OCI-LY7 (cell line): ENCODE measurements around the gene PRAME. TPM values are rescaled to one million over a fixed set of nuclear protein-coding genes. Genes with fewer than 3 reads are reported as not detected.

Experiments
- BruUV-seq: library from RNA; stranded (reverse); fragments of 400-500 nt; replicated peaks from 2 replicates; lab custom pipeline; 2021; lab: Mats Ljungman, UMichigan
- CTCF ChIA-PET: fragments of 300-600 bp; sonication (Branson Sonifier 250); formaldehyde crosslinking; loops from one replicate; lab custom pipeline; 2022; ENCODE audit warnings: antibody characterized with exemption; ENCODE audit not compliant: unreplicated experiment; lab: Charles Lee
- POLR2A ChIA-PET: fragments of 300-600 bp; sonication (Branson Sonifier 250); formaldehyde crosslinking; loops from one replicate; lab custom pipeline; 2022; ENCODE audit warnings: antibody characterized with exemption; lab: Charles Lee
- DNase-seq: peaks from one replicate; pipeline ENCODE4 v3.0.0-alpha.2; 2015; ENCODE audit warnings: low spot score
- H2AFZ ChIP-seq: fragments of 200-600 bp; sonication (generic), shearing (Covaris generic); 2 replicates; pipeline ENCODE4 v1.6.1; 2014; ENCODE audit warnings: mild to moderate bottlenecking, antibody characterized with exemption, low read length, moderate library complexity
- H3K27ac ChIP-seq: fragments of 200-600 bp; sonication (generic); 2 replicates; pipeline ENCODE4 v1.5.1; 2014; ENCODE audit warnings: mixed run types, low read depth, mild to moderate bottlenecking, moderate library complexity, low read length, inconsistent platforms; ENCODE audit not compliant: poor library complexity, severe bottlenecking
- H3K36me3 ChIP-seq: fragments of 200-600 bp; sonication (generic); 2 replicates; pipeline ENCODE4 v1.6.1; 2014; ENCODE audit warnings: mild to moderate bottlenecking, antibody characterized with exemption, low read length, moderate library complexity, mixed read lengths; ENCODE audit not compliant: insufficient read depth
- H3K4me1 ChIP-seq: fragments of 200-600 bp; sonication (generic); 2 replicates; pipeline ENCODE4 v1.5.1; 2014; ENCODE audit warnings: mild to moderate bottlenecking, low read length; ENCODE audit not compliant: insufficient read depth, poor library complexity, severe bottlenecking
- H3K4me2 ChIP-seq: fragments of 200-600 bp; sonication (generic); 2 replicates; pipeline ENCODE4 v1.6.1; 2014; ENCODE audit warnings: mild to moderate bottlenecking, low read length
- H3K4me3 ChIP-seq: fragments of 200-600 bp; sonication (generic); 2 replicates; pipeline ENCODE4 v1.5.1; 2014; ENCODE audit warnings: mild to moderate bottlenecking, low read depth, low read length; ENCODE audit not compliant: poor library complexity, severe bottlenecking
- H3K79me2 ChIP-seq: fragments of 200-600 bp; sonication (generic); 2 replicates; pipeline ENCODE4 v1.6.1; 2016; ENCODE audit warnings: low read depth, mild to moderate bottlenecking, low read length, moderate library complexity, mixed read lengths; ENCODE audit not compliant: insufficient read depth
- H3K9me2 ChIP-seq: fragments of 200-600 bp; sonication (generic); 2 replicates; pipeline ENCODE4 v1.6.1; 2016; ENCODE audit warnings: mild to moderate bottlenecking, low read length, mixed read lengths; ENCODE audit not compliant: insufficient read depth
- H3K9me3 ChIP-seq: fragments of 200-600 bp; sonication (generic); 2 replicates; pipeline ENCODE4 v1.6.1; 2014; ENCODE audit warnings: mild to moderate bottlenecking, mixed run types, low read length, mixed read lengths
- H4K20me1 ChIP-seq: fragments of 200-600 bp; sonication (generic); 2 replicates; pipeline ENCODE4 v1.6.1; 2014; ENCODE audit warnings: mild to moderate bottlenecking, antibody characterized with exemption, low read length, moderate library complexity, mixed read lengths; ENCODE audit not compliant: insufficient read depth
- EZH2phosphoT487 ChIP-seq: fragments of 200-600 bp; sonication (generic); IDR thresholded peaks from 2 replicates; pipeline ENCODE4 v1.6.1; 2018; ENCODE audit warnings: low read depth, borderline replicate concordance, mild to moderate bottlenecking, mixed run types, antibody characterized with exemption, low read length, moderate library complexity, mixed read lengths
- intact Hi-C: fragments of 100-400 bp; cut with micrococcal nuclease; formaldehyde crosslinking; loops from one replicate; pipeline ENCODE4 v1.10.0; 2022; ENCODE audit not compliant: unreplicated experiment
- total RNA-seq, 2 experiments: library from RNA; depleted of rRNA in 1 of 2; stranded (reverse); fragments of >200 nt in 1 of 2; shearing (Covaris generic) in 1 of 2; gene quantifications; 2 replicates each; pipeline ENCODE4 v1.2.3, GENCODE V29; 2014 to 2022
- TF ChIP-seq, protein P1 (sequence below): fragments of 200-600 bp; sonication (generic); conservative IDR thresholded peaks from 2 replicates; pipeline ENCODE4 v1.5.1; 2014; ENCODE audit warnings: mild to moderate bottlenecking, antibody characterized with exemption, low read length, moderate library complexity, mixed read lengths

Gene PRAME
- total RNA-seq, 2 experiments from 2014 or later = 0.28 TPM; not detected in 1

DNA sequence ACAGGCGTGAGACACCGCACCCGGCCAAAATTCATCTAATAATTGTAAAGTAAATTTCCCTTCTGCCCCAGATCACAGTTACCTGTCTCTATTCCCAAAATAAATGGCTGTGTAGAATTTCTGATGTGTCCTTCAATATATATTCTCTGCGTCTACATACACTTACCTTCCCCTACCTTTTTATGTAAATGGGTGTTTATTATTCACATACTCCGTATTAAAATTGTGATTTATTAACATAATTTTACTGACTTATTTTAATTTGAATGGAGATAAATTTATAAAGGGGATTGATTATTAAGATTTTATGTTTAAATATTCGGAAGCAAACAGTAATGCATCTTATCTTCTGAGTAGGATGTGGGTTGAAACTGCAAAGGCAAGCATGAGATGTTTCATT is 22.6 kb downstream of the PRAME start:
- H3K4me3 ChIP-seq = no peak overlapping the region
- ChIA-PET POLR2A (no interaction called here), CTCF (no interaction called here)
- H3K4me1 ChIP-seq = no peaks in the 10 kb centered on the region
- H3K79me2 ChIP-seq = no peaks in the 10 kb centered on the region
- no peak overlapping the region for H3K27ac ChIP-seq
- H3K4me2 ChIP-seq = no peak overlapping the region
- DNase-seq = no peak
- no TSS peak for BruUV-seq
- no peaks in the 10 kb centered on the region for H3K9me3 ChIP-seq
- no peak overlapping the region for H2AFZ ChIP-seq
- H4K20me1 ChIP-seq = no peaks in the 10 kb centered on the region
- H3K9me2 ChIP-seq = no peaks in the 10 kb centered on the region
- no peak for TF ChIP-seq EZH2phosphoT487
- TF ChIP-seq, protein P1, sequence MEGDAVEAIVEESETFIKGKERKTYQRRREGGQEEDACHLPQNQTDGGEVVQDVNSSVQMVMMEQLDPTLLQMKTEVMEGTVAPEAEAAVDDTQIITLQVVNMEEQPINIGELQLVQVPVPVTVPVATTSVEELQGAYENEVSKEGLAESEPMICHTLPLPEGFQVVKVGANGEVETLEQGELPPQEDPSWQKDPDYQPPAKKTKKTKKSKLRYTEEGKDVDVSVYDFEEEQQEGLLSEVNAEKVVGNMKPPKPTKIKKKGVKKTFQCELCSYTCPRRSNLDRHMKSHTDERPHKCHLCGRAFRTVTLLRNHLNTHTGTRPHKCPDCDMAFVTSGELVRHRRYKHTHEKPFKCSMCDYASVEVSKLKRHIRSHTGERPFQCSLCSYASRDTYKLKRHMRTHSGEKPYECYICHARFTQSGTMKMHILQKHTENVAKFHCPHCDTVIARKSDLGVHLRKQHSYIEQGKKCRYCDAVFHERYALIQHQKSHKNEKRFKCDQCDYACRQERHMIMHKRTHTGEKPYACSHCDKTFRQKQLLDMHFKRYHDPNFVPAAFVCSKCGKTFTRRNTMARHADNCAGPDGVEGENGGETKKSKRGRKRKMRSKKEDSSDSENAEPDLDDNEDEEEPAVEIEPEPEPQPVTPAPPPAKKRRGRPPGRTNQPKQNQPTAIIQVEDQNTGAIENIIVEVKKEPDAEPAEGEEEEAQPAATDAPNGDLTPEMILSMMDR = no peak
- H3K36me3 ChIP-seq = no peaks in the 10 kb centered on the region
- intact Hi-C loops = no loop called here

DNA sequence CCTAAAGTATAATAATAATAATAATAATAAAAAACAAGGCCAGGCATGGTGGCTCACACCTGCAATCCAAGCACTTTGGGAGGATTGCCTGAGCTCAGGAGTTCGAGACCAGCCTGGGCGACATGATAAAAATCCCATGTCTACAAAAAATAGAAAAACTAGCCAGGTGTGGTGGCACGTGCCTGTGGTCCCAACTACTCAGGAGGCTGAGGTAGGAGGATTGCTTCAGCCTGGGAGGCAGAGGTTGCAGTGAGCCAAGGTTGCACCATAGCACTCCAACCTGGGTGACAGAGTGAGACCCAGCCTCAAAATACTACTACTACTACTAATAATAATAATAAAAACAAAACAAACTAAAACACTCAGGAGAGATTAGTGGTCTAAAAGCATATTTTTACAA is 23.4 kb downstream of the PRAME start:
- no TSS peak for BruUV-seq
- Histone ChIP-seq H3K4me3 (no peak overlapping the region), H3K36me3 (no peaks in the 10 kb centered on the region), H3K79me2 (no peaks in the 10 kb centered on the region), H3K9me2 (no peaks in the 10 kb centered on the region), H2AFZ (no peak overlapping the region), H3K27ac (no peak overlapping the region), H3K4me1 (no peaks in the 10 kb centered on the region), H4K20me1 (no peaks in the 10 kb centered on the region), H3K9me3 (no peaks in the 10 kb centered on the region), H3K4me2 (no peak overlapping the region)
- TF ChIP-seq, protein P1 = no peak
- ChIA-PET POLR2A (no interaction called here), CTCF (no interaction called here)
- intact Hi-C loops = no loop called here
- no peak for DNase-seq

DNA sequence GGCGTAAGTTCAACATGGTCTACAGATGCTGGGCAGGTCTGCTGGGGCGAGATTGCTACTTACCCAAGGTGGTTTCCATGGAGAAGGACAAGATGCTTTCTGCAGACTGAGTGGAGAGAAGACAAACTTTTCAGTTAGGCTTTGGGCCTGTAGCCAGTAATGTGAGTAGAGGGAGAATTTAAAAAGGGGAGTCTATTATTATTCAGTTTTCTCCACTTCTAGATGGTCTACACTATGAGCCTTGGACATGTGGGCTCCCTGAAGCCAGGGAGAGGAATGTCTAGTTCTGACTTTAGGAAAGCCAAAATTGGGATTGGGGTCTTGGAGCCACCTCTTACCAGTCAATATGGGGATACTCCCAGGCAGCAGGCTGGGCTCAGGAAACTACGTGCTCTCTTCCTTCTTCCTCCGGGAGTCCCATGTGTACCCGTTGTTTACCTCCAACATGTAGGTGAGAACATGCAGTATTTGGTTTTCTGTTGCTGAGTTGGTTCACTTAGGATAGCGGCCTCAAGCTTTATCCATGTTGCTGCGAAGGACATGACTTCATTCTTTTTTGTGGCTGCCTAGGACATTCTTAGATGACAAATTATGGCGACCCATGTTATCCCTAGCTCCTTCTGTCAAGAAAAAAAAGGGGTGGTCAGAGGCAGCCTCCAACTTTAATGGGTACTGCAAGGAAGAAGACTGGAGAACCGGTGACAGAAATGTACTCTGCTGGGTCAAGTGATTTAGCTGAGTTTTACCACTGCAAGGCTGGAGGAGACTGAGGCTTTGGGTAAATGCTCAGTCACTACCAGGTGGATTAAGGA is 24.3 kb downstream of the PRAME start:
- Histone ChIP-seq H4K20me1 (no peaks in the 10 kb centered on the region), H3K27ac (no peak overlapping the region), H3K4me3 (no peak overlapping the region), H3K9me2 (no peaks in the 10 kb centered on the region), H3K9me3 (no peaks in the 10 kb centered on the region), H3K4me2 (no peak overlapping the region), H3K79me2 (no peaks in the 10 kb centered on the region), H3K4me1 (no peaks in the 10 kb centered on the region), H2AFZ (no peak overlapping the region), H3K36me3 (no peaks in the 10 kb centered on the region)
- POLR2A ChIA-PET = no interaction called here
- intact Hi-C loops = no loop called here
- no TSS peak for BruUV-seq
- DNase-seq = no peak
- no peak for TF ChIP-seq EZH2phosphoT487
- TF ChIP-seq, protein P1 = no peak
- CTCF ChIA-PET = no interaction called here
